H9 (cell line): Measurements from ENCODE around the gene GSG1L. TPM values are rescaled to one million over a fixed set of nuclear protein-coding genes. Genes with fewer than 3 reads are reported as not detected.

ENCODE experiments used
- DNase-seq: peaks from one replicate; pipeline ENCODE4 v3.0.0-alpha.2; 2017
- H2AFZ ChIP-seq: one replicate; pipeline ENCODE4 v1.6.1; 2013; ENCODE audit warnings: mild to moderate bottlenecking, low read length, control low read depth, moderate library complexity
- H2AK5ac ChIP-seq: 2 replicates; pipeline ENCODE4 v1.6.1; 2013; ENCODE audit warnings: low read length, control low read depth, mixed read lengths; ENCODE audit not compliant: insufficient read length
- H2BK120ac ChIP-seq: one replicate; pipeline ENCODE4 v1.6.1; 2013; ENCODE audit warnings: low read depth, mild to moderate bottlenecking, low read length, control low read depth, inconsistent platforms; ENCODE audit not compliant: poor library complexity, severe bottlenecking
- H2BK12ac ChIP-seq: 2 replicates; pipeline ENCODE4 v1.6.1; 2013; ENCODE audit warnings: low read length, control low read depth, mixed read lengths, low read depth; ENCODE audit not compliant: insufficient read length
- H2BK15ac ChIP-seq: 2 replicates; pipeline ENCODE4 v1.6.1; 2013; ENCODE audit warnings: low read depth, low read length, control low read depth
- H2BK20ac ChIP-seq: one replicate; pipeline ENCODE4 v1.6.1; 2013; ENCODE audit warnings: low read depth, mild to moderate bottlenecking, low read length, control low read depth, inconsistent platforms; ENCODE audit not compliant: poor library complexity, severe bottlenecking
- H2BK5ac ChIP-seq: 2 replicates; pipeline ENCODE4 v1.6.1; 2013; ENCODE audit warnings: low read length, control low read depth, mixed read lengths; ENCODE audit not compliant: insufficient read length
- H3K14ac ChIP-seq: 2 replicates; pipeline ENCODE4 v1.6.1; 2013; ENCODE audit warnings: low read length, control low read depth; ENCODE audit not compliant: insufficient read depth
- H3K18ac ChIP-seq: 2 replicates; pipeline ENCODE4 v1.6.1; 2013; ENCODE audit warnings: low read depth, mild to moderate bottlenecking, mixed read lengths, low read length, control low read depth; ENCODE audit not compliant: insufficient read length
- H3K23ac ChIP-seq: 2 replicates; pipeline ENCODE4 v1.6.1; 2013; ENCODE audit warnings: low read length, control low read depth, mixed read lengths, low read depth; ENCODE audit not compliant: insufficient read length
- H3K23me2 ChIP-seq: 2 replicates; pipeline ENCODE4 v1.6.1; 2013; ENCODE audit warnings: low read depth, mild to moderate bottlenecking, mixed read lengths, low read length, control low read depth; ENCODE audit not compliant: insufficient read length, poor library complexity, severe bottlenecking
- H3K27ac ChIP-seq: 2 replicates; pipeline ENCODE4 v1.5.1; 2013; ENCODE audit warnings: low read length, control low read depth, mixed read lengths, low read depth; ENCODE audit not compliant: insufficient read length
- H3K27me3 ChIP-seq: 2 replicates; pipeline ENCODE4 v1.6.1; 2013; ENCODE audit warnings: low read length, control low read depth, inconsistent platforms; ENCODE audit not compliant: insufficient read depth
- H3K4ac ChIP-seq: 2 replicates; pipeline ENCODE4 v1.6.1; 2013; ENCODE audit warnings: low read depth, mild to moderate bottlenecking, control low read depth, inconsistent platforms, low read length, moderate library complexity
- H3K4me1 ChIP-seq: 2 replicates; pipeline ENCODE4 v1.6.1; 2013; ENCODE audit warnings: low read length, control low read depth, inconsistent platforms; ENCODE audit not compliant: insufficient read depth
- H3K4me2 ChIP-seq: 2 replicates; pipeline ENCODE4 v1.6.1; 2013; ENCODE audit warnings: low read length, control low read depth, mixed read lengths; ENCODE audit not compliant: insufficient read length, insufficient read depth
- H3K56ac ChIP-seq: 2 replicates; pipeline ENCODE4 v1.6.1; 2013; ENCODE audit warnings: low read depth, mild to moderate bottlenecking, mixed read lengths, low read length, control low read depth; ENCODE audit not compliant: insufficient read length
- H3K79me1 ChIP-seq: 2 replicates; pipeline ENCODE4 v1.6.1; 2013; ENCODE audit warnings: low read depth, mild to moderate bottlenecking, moderate library complexity, low read length, control low read depth, inconsistent platforms; ENCODE audit not compliant: insufficient read depth, poor library complexity, severe bottlenecking
- H3K79me2 ChIP-seq: 2 replicates; pipeline ENCODE4 v1.6.1; 2013; ENCODE audit warnings: low read length, control low read depth, inconsistent platforms; ENCODE audit not compliant: insufficient read depth
- H3K9ac ChIP-seq: 2 replicates; pipeline ENCODE4 v1.6.1; 2013; ENCODE audit warnings: low read length, control low read depth, mixed read lengths; ENCODE audit not compliant: insufficient read length; ENCODE audit errors: extremely low read depth
- H3K9me3 ChIP-seq: one replicate; pipeline ENCODE4 v1.6.1; 2013; ENCODE audit warnings: low read depth, low read length, inconsistent platforms; ENCODE audit not compliant: control insufficient read depth
- H3T11ph ChIP-seq: one replicate; pipeline ENCODE4 v1.6.1; 2013; ENCODE audit warnings: mild to moderate bottlenecking, low read length, control low read depth, inconsistent platforms
- H4K20me1 ChIP-seq: one replicate; pipeline ENCODE4 v1.6.1; 2013; ENCODE audit not compliant: control insufficient read depth, insufficient read length, insufficient read depth
- H4K5ac ChIP-seq: 2 replicates; pipeline ENCODE4 v1.6.1; 2013; ENCODE audit warnings: low read depth, mild to moderate bottlenecking, mixed read lengths, low read length, control low read depth; ENCODE audit not compliant: insufficient read length
- H4K8ac ChIP-seq: replicated peaks from 2 replicates; pipeline ENCODE4 v1.6.1; 2013; ENCODE audit warnings: low read length, control low read depth, mixed read lengths, low read depth; ENCODE audit not compliant: insufficient read length
- H4K91ac ChIP-seq: 2 replicates; pipeline ENCODE4 v1.6.1; 2013; ENCODE audit warnings: low read depth, mild to moderate bottlenecking, moderate library complexity, mixed read lengths, low read length, control low read depth; ENCODE audit not compliant: insufficient read length
- H3K27ac Mint-ChIP-seq, 3 experiments: 2 replicates in 2 of 3; 3 replicates in 1 of 3; pipeline ENCODE4 v1.8.0; 2020 to 2021; ENCODE audit warnings: mixed read lengths in 3 of 3, mild to moderate bottlenecking in 1 of 3, moderate library complexity in 1 of 3
- H3K27me3 Mint-ChIP-seq: 2 replicates; pipeline ENCODE4 v1.8.0; 2021; ENCODE audit warnings: low read depth, mild to moderate bottlenecking, moderate library complexity, mixed read lengths
- H3K36me3 Mint-ChIP-seq, 3 experiments: 2 replicates in 2 of 3; 3 replicates in 1 of 3; pipeline ENCODE4 v1.8.0; 2020 to 2021; ENCODE audit warnings: low read depth in 3 of 3, mixed read lengths in 3 of 3; ENCODE audit not compliant: insufficient read depth in 1 of 3
- H3K4me1 Mint-ChIP-seq, 2 experiments: 2 replicates each; pipeline ENCODE4 v1.8.0; 2020; ENCODE audit warnings: mixed read lengths in 2 of 2
- H3K4me3 Mint-ChIP-seq, 2 experiments: 2 replicates in 1 of 2; 3 replicates in 1 of 2; pipeline ENCODE4 v1.8.0; 2020 to 2021; ENCODE audit warnings: mild to moderate bottlenecking in 2 of 2, mixed read lengths in 2 of 2, moderate library complexity in 1 of 2
- H3K9me3 Mint-ChIP-seq, 2 experiments: 2 replicates in 1 of 2; 3 replicates in 1 of 2; pipeline ENCODE4 v1.8.0; 2020; ENCODE audit warnings: mild to moderate bottlenecking in 2 of 2, mixed read lengths in 2 of 2, moderate library complexity in 1 of 2
- WGBS: extraction: QIAGEN DNeasy Blood & Tissue Kit; methylation state at CpG from one replicate; pipeline ENCODE4 v1.1.7; 2013; ENCODE audit warnings: missing lambda C conversion rate, low lambda C conversion rate, mixed read lengths; ENCODE audit not compliant: insufficient read length; ENCODE audit errors: extremely low coverage; 5-methylcytosine and 5-hydroxymethylcytosine counted together
- total RNA-seq: library from RNA; stranded (reverse); gene quantifications from 2 replicates; pipeline ENCODE4 v1.2.1, GENCODE V29; 2021
- TF ChIP-seq, protein P1 (sequence below): fragments of 200-600 bp; sonication (generic); conservative IDR thresholded peaks from 3 replicates; pipeline ENCODE4 v1.8.0; 2021; ENCODE audit warnings: antibody characterized with exemption, mild to moderate bottlenecking

The GSG1L gene
- total RNA-seq, 1 experiment from 2014 or later: 0.35 TPM

GRCh38 chr16:27932542-27933135 lies 130.9 kb downstream of the GSG1L start:
- Mint-ChIP-seq H3K36me3 (no peaks in the 10 kb centered on the region), H3K4me1 (peaks cover 2 to 7% of the 10 kb centered on the region in 2 experiments; a peak in 1 of 4 replicates), H3K9me3 (no peaks in the 10 kb centered on the region; a peak in 2 of 5 replicates), H3K4me3 (no peak overlapping the region), H3K27me3 (peaks cover 21% of the 10 kb centered on the region), H3K27ac (no peak overlapping the region; a peak in 1 of 7 replicates)
- H3K4me1 ChIP-seq: no peaks in the 10 kb centered on the region
- H3K27ac ChIP-seq: no peak overlapping the region
- H3K23ac ChIP-seq: no peak overlapping the region
- no peak overlapping the region for H3T11ph ChIP-seq
- no peaks in the 10 kb centered on the region for H3K79me2 ChIP-seq
- no peak overlapping the region for H2BK5ac ChIP-seq
- H4K8ac ChIP-seq: no peak overlapping the region
- TF ChIP-seq, protein P1, sequence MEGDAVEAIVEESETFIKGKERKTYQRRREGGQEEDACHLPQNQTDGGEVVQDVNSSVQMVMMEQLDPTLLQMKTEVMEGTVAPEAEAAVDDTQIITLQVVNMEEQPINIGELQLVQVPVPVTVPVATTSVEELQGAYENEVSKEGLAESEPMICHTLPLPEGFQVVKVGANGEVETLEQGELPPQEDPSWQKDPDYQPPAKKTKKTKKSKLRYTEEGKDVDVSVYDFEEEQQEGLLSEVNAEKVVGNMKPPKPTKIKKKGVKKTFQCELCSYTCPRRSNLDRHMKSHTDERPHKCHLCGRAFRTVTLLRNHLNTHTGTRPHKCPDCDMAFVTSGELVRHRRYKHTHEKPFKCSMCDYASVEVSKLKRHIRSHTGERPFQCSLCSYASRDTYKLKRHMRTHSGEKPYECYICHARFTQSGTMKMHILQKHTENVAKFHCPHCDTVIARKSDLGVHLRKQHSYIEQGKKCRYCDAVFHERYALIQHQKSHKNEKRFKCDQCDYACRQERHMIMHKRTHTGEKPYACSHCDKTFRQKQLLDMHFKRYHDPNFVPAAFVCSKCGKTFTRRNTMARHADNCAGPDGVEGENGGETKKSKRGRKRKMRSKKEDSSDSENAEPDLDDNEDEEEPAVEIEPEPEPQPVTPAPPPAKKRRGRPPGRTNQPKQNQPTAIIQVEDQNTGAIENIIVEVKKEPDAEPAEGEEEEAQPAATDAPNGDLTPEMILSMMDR: no peak
- H3K23me2 ChIP-seq: no peaks in the 10 kb centered on the region
- DNase-seq: no peak
- no peak overlapping the region for H2BK120ac ChIP-seq
- H3K56ac ChIP-seq: no peak overlapping the region
- no peak overlapping the region for H3K9ac ChIP-seq
- no peak overlapping the region for H2AK5ac ChIP-seq
- no peak overlapping the region for H2BK12ac ChIP-seq
- H3K4ac ChIP-seq: no peak overlapping the region
- no peaks in the 10 kb centered on the region; the same call in 1 of the 2 replicates for H3K27me3 ChIP-seq
- no peak overlapping the region for H2BK20ac ChIP-seq
- no peaks in the 10 kb centered on the region for H3K9me3 ChIP-seq
- no peak overlapping the region for H3K18ac ChIP-seq
- no peak overlapping the region for H2BK15ac ChIP-seq
- H3K4me2 ChIP-seq: no peak overlapping the region
- H3K79me1 ChIP-seq: no peaks in the 10 kb centered on the region
- H4K91ac ChIP-seq: no peak overlapping the region
- H3K14ac ChIP-seq: no peak overlapping the region
- no CpG with 5 or more reads among the region's 3 CpGs for WGBS
- no peak overlapping the region for H2AFZ ChIP-seq
- H4K5ac ChIP-seq: no peak overlapping the region
- H4K20me1 ChIP-seq: no peaks in the 10 kb centered on the region
